PC-3 (cell line): ENCODE data around the gene TNC. TPM values are rescaled to one million over a fixed set of nuclear protein-coding genes. Genes with fewer than 3 reads are reported as not detected.

Experiments
- ATAC-seq: fragments of 200-7000 bp; cut with Tn5 transposase; 2 replicates; pipeline ENCODE4 v1.9.1; 2020; ENCODE audit warnings: mild to moderate bottlenecking, moderate library complexity
- BruUV-seq: library from RNA; stranded (reverse); fragments of 400-500 nt; replicated peaks from 2 replicates; lab custom pipeline; 2021; lab: Mats Ljungman, UMichigan
- CTCF ChIA-PET: fragments of 300-600 bp; sonication (Branson Sonifier 250); formaldehyde crosslinking; loops from one replicate; lab custom pipeline; 2022; ENCODE audit warnings: antibody characterized with exemption; lab: Charles Lee
- POLR2A ChIA-PET: fragments of 300-600 bp; sonication (Branson Sonifier 250); formaldehyde crosslinking; loops from one replicate; lab custom pipeline; 2022; ENCODE audit warnings: antibody characterized with exemption; ENCODE audit not compliant: unreplicated experiment; lab: Charles Lee
- DNase-seq: peaks from one replicate; pipeline ENCODE4 v3.0.0-alpha.2; 2015
- H2AFZ ChIP-seq: fragments of 300-600 bp; sonication (generic); 2 replicates; pipeline ENCODE4 v1.6.0; 2016; ENCODE audit warnings: antibody characterized with exemption, low read length
- H3F3A ChIP-seq: fragments of 300-600 bp; sonication (generic); one replicate; pipeline ENCODE4 v1.6.0; 2017; ENCODE audit warnings: antibody characterized with exemption, low read length, control low read depth, mild to moderate bottlenecking; ENCODE audit not compliant: unreplicated experiment
- H3K27ac ChIP-seq: fragments of 300-600 bp; sonication (generic); 2 replicates; pipeline ENCODE4 v1.5.1; 2016; ENCODE audit warnings: mild to moderate bottlenecking, low read length
- H3K27me3 ChIP-seq: fragments of 300-600 bp; sonication (generic); 2 replicates; pipeline ENCODE4 v1.6.1; 2016; ENCODE audit warnings: low read length, mixed read lengths
- H3K36me3 ChIP-seq: fragments of 300-600 bp; sonication (generic); 2 replicates; pipeline ENCODE4 v1.6.1; 2016; ENCODE audit warnings: low read depth, mixed run types, low read length, mixed read lengths
- H3K4me1 ChIP-seq: fragments of 300-600 bp; sonication (generic); 2 replicates; pipeline ENCODE4 v1.5.1; 2016; ENCODE audit warnings: low read length; ENCODE audit not compliant: insufficient read depth
- H3K4me2 ChIP-seq: fragments of 300-600 bp; sonication (generic); 2 replicates; pipeline ENCODE4 v1.6.0; 2016; ENCODE audit warnings: low read length
- H3K4me3 ChIP-seq: fragments of 300-600 bp; sonication (generic); 2 replicates; pipeline ENCODE4 v1.5.1; 2016; ENCODE audit warnings: mild to moderate bottlenecking, low read length, mixed read lengths
- H3K79me2 ChIP-seq: fragments of 300-600 bp; sonication (generic); 2 replicates; pipeline ENCODE4 v1.6.1; 2017; ENCODE audit warnings: low read length, mixed read lengths
- H3K9ac ChIP-seq: fragments of 300-600 bp; sonication (generic); 2 replicates; pipeline ENCODE4 v1.6.0; 2016; ENCODE audit warnings: mild to moderate bottlenecking, low read length
- H3K9me2 ChIP-seq: fragments of 300-600 bp; sonication (generic); replicated peaks from 2 replicates; pipeline ENCODE4 v1.6.1; 2016; ENCODE audit warnings: mixed run types, low read length, mixed read lengths
- H3K9me3 ChIP-seq: fragments of 300-600 bp; sonication (generic); 2 replicates; pipeline ENCODE4 v1.6.1; 2016; ENCODE audit warnings: low read length, mixed read lengths
- H4K20me1 ChIP-seq: fragments of 300-600 bp; sonication (generic); 2 replicates; pipeline ENCODE4 v1.6.1; 2016; ENCODE audit warnings: low read length, mixed read lengths
- EZH2 ChIP-seq: fragments of 300-600 bp; sonication (generic); IDR thresholded peaks from one replicate; pipeline ENCODE4 v1.6.1; 2017; ENCODE audit warnings: antibody characterized with exemption, mild to moderate bottlenecking, low read length; ENCODE audit not compliant: unreplicated experiment
- EZH2phosphoT487 ChIP-seq: fragments of 300-600 bp; sonication (generic); IDR thresholded peaks from 2 replicates; pipeline ENCODE4 v1.6.1; 2018; ENCODE audit warnings: mild to moderate bottlenecking, antibody characterized with exemption, low read length, borderline replicate concordance
- intact Hi-C: fragments of 100-400 bp; cut with micrococcal nuclease; formaldehyde crosslinking; loops from 2 replicates; pipeline ENCODE4 v1.9.0; 2023
- total RNA-seq: library from RNA; depleted of rRNA; stranded (reverse); fragments of >200 nt; gene quantifications from 2 replicates; pipeline ENCODE4 v1.2.3, GENCODE V29; 2014
- TF ChIP-seq, protein P1 (sequence below): fragments of 300-600 bp; sonication (generic); conservative IDR thresholded peaks from 2 replicates; pipeline ENCODE4 v1.5.1; 2017; ENCODE audit warnings: antibody characterized with exemption, low read depth, mild to moderate bottlenecking, low read length

Gene TNC
- total RNA-seq, 1 experiment from 2014 or later: 60.1 TPM

DNA sequence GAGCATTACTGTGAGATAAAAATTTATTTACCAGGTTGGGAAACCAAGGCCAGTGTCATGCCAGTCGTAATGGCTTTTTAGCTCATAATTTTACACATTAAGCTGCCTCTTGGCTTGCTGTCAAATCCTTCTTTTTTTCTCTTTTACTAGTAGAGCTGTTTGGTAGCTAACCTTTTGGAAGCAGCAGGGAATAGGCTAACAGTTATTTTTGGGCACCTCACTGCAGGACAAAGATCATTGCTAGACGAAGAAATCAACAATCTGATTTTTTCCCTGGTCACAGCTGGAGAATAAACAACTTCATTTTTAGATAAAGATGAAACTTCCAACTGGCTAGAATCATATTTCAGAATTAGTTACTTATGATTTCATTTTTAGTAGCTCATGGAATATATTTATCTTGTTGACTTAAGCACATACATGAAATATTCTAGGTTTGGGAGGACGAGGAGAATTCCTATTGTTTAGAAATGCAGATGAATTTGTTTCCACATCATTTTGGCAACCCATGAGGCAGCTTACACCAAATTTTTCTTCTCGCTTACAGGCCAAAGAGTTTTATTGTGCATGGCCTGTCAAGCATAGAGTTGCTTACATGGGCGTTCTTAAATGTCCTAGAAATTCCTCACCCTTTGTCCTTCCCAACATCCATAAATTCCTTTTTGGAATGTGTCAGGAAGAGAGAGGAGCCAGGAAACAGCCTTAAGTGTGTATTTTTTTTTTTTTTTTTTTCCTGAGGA, 19.6 kb downstream of the TNC start:
- Histone ChIP-seq H3K4me3 (no peak overlapping the region), H3K27ac (no peak overlapping the region), H3K27me3 (no peaks in the 10 kb centered on the region), H2AFZ (no peak overlapping the region), H3K79me2 (peaks cover 2% of the 10 kb centered on the region; the same call in 1 of the 2 replicates), H3K9me2 (no peaks in the 10 kb centered on the region), H4K20me1 (no peaks in the 10 kb centered on the region), H3K4me1 (peaks cover 9% of the 10 kb centered on the region), H3K36me3 (no peaks in the 10 kb centered on the region), H3K9me3 (no peaks in the 10 kb centered on the region), H3K4me2 (no peak overlapping the region), H3F3A (no peaks in the 10 kb centered on the region), H3K9ac (no peak overlapping the region)
- intact Hi-C loops: no loop called here
- CTCF ChIA-PET: no interaction called here
- ATAC-seq (no peak), DNase-seq (no peak)
- no TSS peak for BruUV-seq
- POLR2A ChIA-PET: no interaction called here
- TF ChIP-seq EZH2 (no peak), EZH2phosphoT487 (no peak)
- TF ChIP-seq, protein P1, sequence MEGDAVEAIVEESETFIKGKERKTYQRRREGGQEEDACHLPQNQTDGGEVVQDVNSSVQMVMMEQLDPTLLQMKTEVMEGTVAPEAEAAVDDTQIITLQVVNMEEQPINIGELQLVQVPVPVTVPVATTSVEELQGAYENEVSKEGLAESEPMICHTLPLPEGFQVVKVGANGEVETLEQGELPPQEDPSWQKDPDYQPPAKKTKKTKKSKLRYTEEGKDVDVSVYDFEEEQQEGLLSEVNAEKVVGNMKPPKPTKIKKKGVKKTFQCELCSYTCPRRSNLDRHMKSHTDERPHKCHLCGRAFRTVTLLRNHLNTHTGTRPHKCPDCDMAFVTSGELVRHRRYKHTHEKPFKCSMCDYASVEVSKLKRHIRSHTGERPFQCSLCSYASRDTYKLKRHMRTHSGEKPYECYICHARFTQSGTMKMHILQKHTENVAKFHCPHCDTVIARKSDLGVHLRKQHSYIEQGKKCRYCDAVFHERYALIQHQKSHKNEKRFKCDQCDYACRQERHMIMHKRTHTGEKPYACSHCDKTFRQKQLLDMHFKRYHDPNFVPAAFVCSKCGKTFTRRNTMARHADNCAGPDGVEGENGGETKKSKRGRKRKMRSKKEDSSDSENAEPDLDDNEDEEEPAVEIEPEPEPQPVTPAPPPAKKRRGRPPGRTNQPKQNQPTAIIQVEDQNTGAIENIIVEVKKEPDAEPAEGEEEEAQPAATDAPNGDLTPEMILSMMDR: no peak

DNA sequence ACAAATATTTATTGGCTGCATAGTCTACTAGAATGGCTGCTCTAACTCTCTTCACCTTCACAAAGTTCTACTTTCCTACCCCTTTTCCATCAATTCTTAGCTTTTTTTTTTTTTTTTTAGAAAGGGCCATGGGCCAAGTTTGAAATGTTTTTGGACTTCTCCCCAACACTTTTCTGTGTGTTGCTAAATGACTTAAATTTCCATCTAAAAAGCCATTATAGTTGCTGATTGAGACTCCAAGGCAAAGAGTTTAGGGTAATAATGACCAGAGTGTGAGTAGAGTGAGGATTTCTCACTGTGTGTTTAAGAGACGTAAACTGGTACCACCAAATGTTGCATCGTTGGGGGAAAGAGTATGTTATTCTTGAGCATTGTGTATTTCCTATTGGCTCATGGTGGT, 24.4 kb downstream of the TNC start:
- H3K79me2 ChIP-seq: no peaks in the 10 kb centered on the region
- no peaks in the 10 kb centered on the region for H3K36me3 ChIP-seq
- BruUV-seq: no TSS peak
- H4K20me1 ChIP-seq: no peaks in the 10 kb centered on the region
- POLR2A ChIA-PET: no interaction called here
- H3F3A ChIP-seq: no peaks in the 10 kb centered on the region
- ATAC-seq: no peak
- no peak overlapping the region for H2AFZ ChIP-seq
- TF ChIP-seq EZH2 (no peak), EZH2phosphoT487 (no peak)
- TF ChIP-seq, protein P1: no peak
- no peak overlapping the region for H3K27ac ChIP-seq
- H3K27me3 ChIP-seq: no peaks in the 10 kb centered on the region
- H3K9ac ChIP-seq: no peak overlapping the region
- H3K4me3 ChIP-seq: no peak overlapping the region
- CTCF ChIA-PET: no interaction called here
- H3K4me2 ChIP-seq: no peak overlapping the region
- intact Hi-C loops: no loop called here
- peaks cover 12% of the 10 kb centered on the region for H3K4me1 ChIP-seq
- DNase-seq: no peak
- H3K9me3 ChIP-seq: no peaks in the 10 kb centered on the region
- H3K9me2 ChIP-seq: no peaks in the 10 kb centered on the region

DNA sequence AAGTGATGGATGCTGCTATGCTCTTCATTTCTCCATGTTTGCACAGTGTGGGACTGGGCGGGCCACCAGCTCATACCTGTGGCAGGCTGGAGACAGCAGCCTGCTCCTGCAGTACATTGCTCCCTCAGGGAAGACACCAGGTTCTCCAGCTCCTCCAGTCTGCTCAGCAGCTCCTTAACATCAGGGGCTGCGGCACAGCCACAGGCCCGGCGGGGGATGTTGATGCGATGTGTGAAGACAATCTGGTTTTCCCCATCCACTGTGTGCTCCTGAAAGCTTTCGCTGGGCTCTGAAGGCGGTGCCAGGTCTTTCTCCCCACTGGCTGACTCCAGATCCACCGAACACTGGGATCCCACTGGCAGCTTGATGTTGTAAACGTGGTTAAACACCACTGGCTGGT, 27.5 kb downstream of the TNC start:
- Histone ChIP-seq H3K36me3 (no peaks in the 10 kb centered on the region), H3K27me3 (no peaks in the 10 kb centered on the region), H3K9me3 (no peaks in the 10 kb centered on the region), H3K4me3 (no peak overlapping the region), H3K79me2 (no peaks in the 10 kb centered on the region), H3K9me2 (no peaks in the 10 kb centered on the region), H3F3A (no peaks in the 10 kb centered on the region), H2AFZ (no peak overlapping the region), H4K20me1 (no peaks in the 10 kb centered on the region), H3K9ac (no peak overlapping the region), H3K4me1 (peaks cover 27% of the 10 kb centered on the region), H3K27ac (no peak overlapping the region), H3K4me2 (no peak overlapping the region)
- no peak for DNase-seq
- CTCF ChIA-PET: no interaction called here
- ATAC-seq: no peak
- intact Hi-C loops: no loop called here
- TF ChIP-seq EZH2phosphoT487 (no peak), EZH2 (no peak)
- TF ChIP-seq, protein P1: no peak
- BruUV-seq: no TSS peak
- POLR2A ChIA-PET: no interaction called here
